T-helper 2 cell treated with Interferon-gamma antibody and Interleukin-4, amounts not matched to agents 5 μg/mL and 100 μg/mL, for 36 hours (primary cell): Measurements from ENCODE around the gene NCOA3.
A peak's percentile ranks its signal among the peaks of the same experiment; 100 is the strongest.

Experiments used
- DNase-seq: peaks from one replicate; pipeline ENCODE4 v3.0.0; 2021; ENCODE audit warnings: low spot score
- H3K27ac Mint-ChIP-seq: one replicate; pipeline ENCODE4 v1.8.0; 2021; ENCODE audit warnings: mild to moderate bottlenecking, mixed read lengths
- H3K27me3 Mint-ChIP-seq: one replicate; pipeline ENCODE4 v1.8.0; 2021; ENCODE audit warnings: low read depth, mixed read lengths
- H3K36me3 Mint-ChIP-seq: one replicate; pipeline ENCODE4 v1.8.0; 2021; ENCODE audit warnings: low read depth, mixed read lengths
- H3K4me1 Mint-ChIP-seq: one replicate; pipeline ENCODE4 v1.8.0; 2021; ENCODE audit warnings: low read depth, mixed read lengths
- H3K4me3 Mint-ChIP-seq: one replicate; pipeline ENCODE4 v1.8.0; 2022; ENCODE audit warnings: mild to moderate bottlenecking, moderate library complexity, mixed read lengths
- H3K9me3 Mint-ChIP-seq: one replicate; pipeline ENCODE4 v1.8.0; 2021; ENCODE audit warnings: mixed read lengths

The NCOA3 gene

GRCh38 chr20:47659904-47660601 is 158.4 kb downstream of the NCOA3 start:
- H3K4me1 Mint-ChIP-seq = peaks cover 5% of the 10 kb centered on the region
- H3K27me3 Mint-ChIP-seq = no peaks in the 10 kb centered on the region
- H3K9me3 Mint-ChIP-seq = no peaks in the 10 kb centered on the region
- H3K4me3 Mint-ChIP-seq = no peak overlapping the region
- H3K36me3 Mint-ChIP-seq = peaks cover 30% of the 10 kb centered on the region
- no peak overlapping the region for H3K27ac Mint-ChIP-seq
- DNase-seq = no peak

GRCh38 chr20:47660602-47660905 is 158.9 kb downstream of the NCOA3 start:
- Mint-ChIP-seq H3K36me3 (peaks cover 25% of the 10 kb centered on the region), H3K27ac (no peak overlapping the region), H3K4me3 (no peak overlapping the region), H3K4me1 (peaks cover 4% of the 10 kb centered on the region), H3K27me3 (no peaks in the 10 kb centered on the region), H3K9me3 (no peaks in the 10 kb centered on the region)
- DNase-seq = no peak

DNA sequence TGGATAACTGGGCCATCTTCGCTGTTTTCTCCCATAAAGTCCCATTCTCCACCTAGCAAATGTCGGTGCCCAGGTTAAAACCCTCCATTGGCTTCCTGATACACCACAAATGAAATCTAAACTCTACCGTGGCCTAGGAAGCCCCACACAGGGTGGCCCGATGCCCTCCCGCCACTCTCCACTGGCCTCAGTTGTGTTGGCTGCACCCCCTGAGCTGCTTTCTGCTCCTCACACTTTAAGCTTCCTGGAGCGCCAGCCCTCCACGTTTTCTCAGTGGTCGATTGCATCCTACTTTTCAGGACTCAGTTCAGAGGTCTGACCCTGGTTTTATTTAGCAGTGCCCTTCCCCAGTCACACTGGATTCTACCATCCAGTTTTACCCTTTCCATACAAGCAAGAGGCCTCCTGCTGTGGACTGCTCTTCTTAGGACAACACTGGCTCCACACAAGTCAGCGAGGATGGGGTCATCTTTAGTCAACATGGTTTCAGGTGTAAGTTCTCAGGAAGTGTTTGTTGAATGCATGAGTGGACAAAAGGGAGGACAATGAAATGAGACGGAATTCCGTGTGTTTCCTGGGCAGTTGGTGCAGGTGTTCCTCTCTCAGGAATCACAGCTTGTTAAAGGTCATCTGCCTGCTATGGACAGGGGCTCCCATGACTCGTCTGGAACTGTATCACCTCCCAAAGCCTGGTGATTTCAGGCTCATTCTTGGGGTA is 159.5 kb downstream of the NCOA3 start:
- Mint-ChIP-seq H3K4me1 (peaks cover 4% of the 10 kb centered on the region), H3K4me3 (no peak overlapping the region), H3K9me3 (no peaks in the 10 kb centered on the region), H3K27me3 (no peaks in the 10 kb centered on the region), H3K27ac (no peak overlapping the region), H3K36me3 (peaks cover 24% of the 10 kb centered on the region)
- DNase-seq = no peak

- Mint-ChIP-seq H3K27me3 (no peaks in the 10 kb centered on the region), H3K4me1 (peaks cover 4% of the 10 kb centered on the region), H3K4me3 (no peak overlapping the region), H3K9me3 (no peaks in the 10 kb centered on the region), H3K27ac (no peak overlapping the region), H3K36me3 (peaks cover 23% of the 10 kb centered on the region)
- no peak for DNase-seq
Observed at GRCh38 chr20:47661714-47662113, 160.0 kb downstream of the NCOA3 start.

- H3K9me3 Mint-ChIP-seq = no peaks in the 10 kb centered on the region
- no peak overlapping the region for H3K27ac Mint-ChIP-seq
- DNase-seq = no peak
- peaks cover 17% of the 10 kb centered on the region for H3K36me3 Mint-ChIP-seq
- no peaks in the 10 kb centered on the region for H3K27me3 Mint-ChIP-seq
- peaks cover 4% of the 10 kb centered on the region for H3K4me1 Mint-ChIP-seq
- H3K4me3 Mint-ChIP-seq = no peak overlapping the region
Observed at GRCh38 chr20:47662483-47663353, 161.0 kb downstream of the NCOA3 start.

GRCh38 chr20:47663354-47664067 is 161.8 kb downstream of the NCOA3 start:
- H3K4me1 Mint-ChIP-seq = peaks cover 4% of the 10 kb centered on the region
- no peaks in the 10 kb centered on the region for H3K27me3 Mint-ChIP-seq
- no peaks in the 10 kb centered on the region for H3K9me3 Mint-ChIP-seq
- peak; percentile 63 for DNase-seq
- no peak overlapping the region for H3K4me3 Mint-ChIP-seq
- H3K36me3 Mint-ChIP-seq = peaks cover 11% of the 10 kb centered on the region
- no peak overlapping the region for H3K27ac Mint-ChIP-seq

- Mint-ChIP-seq H3K27me3 (no peaks in the 10 kb centered on the region), H3K27ac (no peak overlapping the region), H3K4me1 (peaks cover 4% of the 10 kb centered on the region), H3K4me3 (no peak overlapping the region), H3K36me3 (peaks cover 11% of the 10 kb centered on the region), H3K9me3 (no peaks in the 10 kb centered on the region)
- no peak for DNase-seq
Observed at GRCh38 chr20:47664068-47664437, 162.4 kb downstream of the NCOA3 start.

GRCh38 chr20:47664744-47665143 is 163.1 kb downstream of the NCOA3 start:
- Mint-ChIP-seq H3K27ac (no peak overlapping the region), H3K36me3 (peaks cover 11% of the 10 kb centered on the region)

DNA sequence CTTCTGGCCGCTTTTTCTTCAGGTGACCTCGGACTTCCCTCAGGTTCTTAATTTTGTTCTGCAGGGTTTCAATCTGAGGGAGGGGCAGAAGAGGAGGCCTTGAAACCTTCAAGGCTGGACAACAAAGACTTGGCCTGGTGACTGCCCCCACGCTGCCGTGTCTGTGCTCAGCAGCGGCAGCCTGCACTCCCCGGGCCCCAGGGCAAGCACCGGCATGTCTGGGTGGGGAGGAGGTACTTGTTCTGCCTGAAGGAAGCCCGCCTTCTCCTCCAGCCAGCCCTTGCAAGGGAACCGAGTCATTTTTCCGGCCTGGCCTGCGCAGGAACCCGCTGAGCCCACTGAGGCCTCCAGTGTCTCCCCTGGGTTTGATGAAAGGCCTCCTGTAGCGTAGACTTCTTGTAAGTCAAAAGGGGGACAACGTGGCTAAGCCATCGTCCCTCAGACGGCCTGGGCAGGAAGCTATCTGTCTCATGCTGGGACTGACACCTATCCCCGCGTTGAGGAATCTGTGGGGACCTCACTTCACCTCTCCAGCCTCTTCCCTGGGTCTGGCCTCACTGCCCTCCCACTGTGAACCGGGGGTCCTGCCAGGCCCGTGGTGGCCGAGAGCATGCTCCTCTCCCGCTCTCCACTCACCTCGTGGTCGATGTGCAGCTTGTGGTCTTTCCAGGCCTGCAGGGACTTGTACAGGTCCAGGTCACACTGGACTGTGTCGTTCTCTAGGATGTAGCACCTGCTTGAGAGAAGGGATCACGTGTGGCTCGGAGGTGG is 163.7 kb downstream of the NCOA3 start:
- H3K27me3 Mint-ChIP-seq = no peaks in the 10 kb centered on the region
- H3K36me3 Mint-ChIP-seq = peaks cover 11% of the 10 kb centered on the region
- H3K9me3 Mint-ChIP-seq = no peaks in the 10 kb centered on the region
- H3K27ac Mint-ChIP-seq = no peak overlapping the region
- H3K4me3 Mint-ChIP-seq = no peak overlapping the region
- H3K4me1 Mint-ChIP-seq = peaks cover 4% of the 10 kb centered on the region
- no peak for DNase-seq

More at GRCh38 chr20:47664744-47665143, 163.1 kb downstream of the NCOA3 start:
- Mint-ChIP-seq H3K27me3 (no peaks in the 10 kb centered on the region), H3K4me1 (peaks cover 4% of the 10 kb centered on the region), H3K9me3 (no peaks in the 10 kb centered on the region), H3K4me3 (no peak overlapping the region)
- no peak for DNase-seq

DNA sequence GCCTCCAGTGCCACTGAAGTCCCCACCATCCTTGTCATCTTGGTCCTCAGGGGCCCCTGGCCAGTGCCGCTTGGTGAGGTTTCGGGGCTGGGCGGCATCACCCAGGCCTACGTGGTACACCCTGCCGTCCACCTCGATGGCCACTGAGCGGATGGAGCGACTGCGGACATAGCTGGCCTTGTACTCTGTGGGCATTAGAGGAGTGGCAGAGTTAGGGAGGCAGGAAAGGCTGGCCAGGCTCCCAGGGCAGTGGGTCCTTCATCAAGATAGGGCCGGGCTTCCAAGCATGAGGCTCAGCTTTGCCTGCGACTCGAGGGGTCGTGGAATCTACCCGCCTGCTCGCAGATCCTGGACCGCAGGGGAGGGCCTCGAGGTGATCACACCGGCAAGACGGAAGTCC is 164.6 kb downstream of the NCOA3 start:
- no peak overlapping the region for H3K4me3 Mint-ChIP-seq
- H3K9me3 Mint-ChIP-seq = no peaks in the 10 kb centered on the region
- peaks cover 3% of the 10 kb centered on the region for H3K36me3 Mint-ChIP-seq
- H3K4me1 Mint-ChIP-seq = peaks cover 4% of the 10 kb centered on the region
- H3K27me3 Mint-ChIP-seq = no peaks in the 10 kb centered on the region
- DNase-seq = no peak
- no peak overlapping the region for H3K27ac Mint-ChIP-seq

GRCh38 chr20:47667086-47667485 is 165.4 kb downstream of the NCOA3 start:
- Mint-ChIP-seq H3K9me3 (no peaks in the 10 kb centered on the region), H3K27me3 (no peaks in the 10 kb centered on the region), H3K4me3 (no peak overlapping the region), H3K36me3 (no peaks in the 10 kb centered on the region), H3K4me1 (peaks cover 4% of the 10 kb centered on the region), H3K27ac (no peak overlapping the region)
- no peak for DNase-seq

DNA sequence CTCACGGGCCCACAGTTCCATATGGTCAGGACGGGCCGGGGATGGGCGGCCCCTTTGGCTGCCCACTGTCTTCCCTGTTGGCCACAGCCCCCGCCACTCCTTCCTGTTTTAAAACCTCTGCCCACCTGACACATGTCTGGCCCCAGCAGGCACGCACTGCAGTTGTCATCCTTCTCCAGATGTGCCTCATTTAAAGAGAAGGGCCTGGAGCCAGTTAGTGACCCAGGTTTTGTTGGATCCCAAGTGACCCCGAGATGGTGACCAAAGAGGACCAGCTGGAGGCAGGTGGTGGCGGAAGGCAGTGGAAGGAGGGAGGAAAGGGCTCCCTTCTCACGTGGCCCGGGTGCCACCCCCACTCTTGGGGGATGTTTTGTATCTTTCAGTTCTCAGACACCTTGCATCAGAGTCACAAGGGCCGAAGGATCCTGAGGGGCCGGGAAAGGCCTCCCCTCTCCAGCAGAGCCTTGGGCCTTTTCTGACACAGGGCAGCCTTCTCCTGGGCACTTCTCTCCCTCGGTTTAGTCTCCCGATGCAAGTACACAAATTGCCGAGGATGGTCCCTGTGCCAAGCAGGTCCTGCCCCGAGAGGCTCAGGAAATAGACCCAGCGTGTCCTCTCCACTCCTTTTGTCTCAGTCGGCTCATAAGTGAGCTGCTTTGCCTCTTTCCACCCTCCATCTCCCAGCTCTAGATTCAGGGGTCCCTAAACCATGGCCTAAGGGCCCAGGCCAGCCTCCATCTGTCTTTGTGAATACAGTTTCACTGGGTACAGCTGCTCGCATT is 166.0 kb downstream of the NCOA3 start:
- DNase-seq = no peak
- Mint-ChIP-seq H3K27me3 (no peaks in the 10 kb centered on the region), H3K36me3 (no peaks in the 10 kb centered on the region), H3K4me1 (peaks cover 4% of the 10 kb centered on the region), H3K4me3 (no peak overlapping the region), H3K27ac (no peak overlapping the region), H3K9me3 (no peaks in the 10 kb centered on the region)
